ENCODE data around the gene HSD17B14. TPM values are rescaled to one million over a fixed set of nuclear protein-coding genes. Genes with fewer than 3 reads are reported as not detected.

The HSD17B14 gene
- total and polyA plus RNA-seq, 9 of the 15 experiments (the other 6 are each of a cell fraction or from before 2014, with no cell fraction given) = 0.16 TPM; not detected in 8

- no peak for TF ChIP-seq FOXO4 (CRISPR knock-in tag; IDR thresholded peaks at IDR 0.05)
- TF ChIP-seq RBM22 (IDR thresholded peaks at IDR 0.05; ENCODE audit: low read depth, low read length, poor library complexity, severe bottlenecking) = no peak
- no peak; the same call in 1 of the 2 replicates for TF ChIP-seq DMBX1 (CRISPR knock-in tag; IDR thresholded peaks at IDR 0.05; ENCODE audit: borderline replicate concordance)
- TF ChIP-seq ZNF668 (CRISPR knock-in tag; IDR thresholded peaks at IDR 0.05) = no peak
- TF ChIP-seq POLR2A (conservative IDR thresholded peaks at IDR 0.05) = no peak
- TF ChIP-seq PKNOX1 (IDR thresholded peaks at IDR 0.05) = peak; percentile 76
- TF ChIP-seq NFATC3 (IDR thresholded peaks at IDR 0.05) = no peak
- no peak for TF ChIP-seq KLF1 (tag; IDR thresholded peaks at IDR 0.05)
- no peak for TF ChIP-seq HMG20A (CRISPR knock-in tag; conservative IDR thresholded peaks at IDR 0.05)
- peak in 1 of 2 experiments; percentile 30 for TF ChIP-seq E2F6 (IDR thresholded peaks at IDR 0.05; ENCODE audit: borderline replicate concordance in 1 of 2, extremely low read depth in 1 of 2, insufficient read depth in 1 of 2, insufficient read length in 1 of 2, low read depth in 1 of 2, low read length in 1 of 2, poor library complexity in 1 of 2, severe bottlenecking in 1 of 2)
- no peak for TF ChIP-seq ZNF699 (CRISPR knock-in tag; IDR thresholded peaks at IDR 0.05; ENCODE audit: insufficient replicate concordance)
- TF ChIP-seq HMG20B (CRISPR knock-in tag; IDR thresholded peaks at IDR 0.05) = no peak
- TF ChIP-seq SMAD1 (IDR thresholded peaks at IDR 0.05; ENCODE audit: low read depth, low read length, partially characterized antibody) = no peak
- no peak for TF ChIP-seq DDX20 (tag; IDR thresholded peaks at IDR 0.05; ENCODE audit: low read depth)
- no peak for TF ChIP-seq PRMT5 (CRISPR knock-in tag; IDR thresholded peaks at IDR 0.05)
- TF ChIP-seq CTCF (IDR thresholded peaks at IDR 0.05 in 2 of 3, conservative IDR thresholded peaks at IDR 0.05 in 1 of 3; ENCODE audit: insufficient read depth in 2 of 3, low read depth in 1 of 3, low read length in 3 of 3) = peak; percentile 94 to 97 (median 96)
- no peak for TF ChIP-seq BCOR (IDR thresholded peaks at IDR 0.05)
- TF ChIP-seq TEAD1 (CRISPR knock-in tag; IDR thresholded peaks at IDR 0.05) = peak; percentile 17 to 28; a peak in 1 of 4 replicates
- no peak for TF ChIP-seq CREBBP (IDR thresholded peaks at IDR 0.05; ENCODE audit: low read depth, low read length)
- no peak for TF ChIP-seq ZSCAN32 (CRISPR knock-in tag; IDR thresholded peaks at IDR 0.05)
- no peak for TF ChIP-seq U2AF1 (optimal IDR thresholded peaks at IDR 0.05; ENCODE audit: low read depth, low read length)
- no peak for TF ChIP-seq GTF2A2 (tag; IDR thresholded peaks at IDR 0.05)
- TF ChIP-seq ZNF778 (CRISPR knock-in tag; IDR thresholded peaks at IDR 0.05) = no peak
- TF ChIP-seq JUNB (CRISPR knock-in tag; conservative IDR thresholded peaks at IDR 0.05) = no peak
- TF ChIP-seq HNRNPLL (IDR thresholded peaks at IDR 0.05; ENCODE audit: low read depth, low read length, poor library complexity, severe bottlenecking) = peak; percentile 41
- TF ChIP-seq PHF21A (IDR thresholded peaks at IDR 0.05; ENCODE audit: borderline replicate concordance, low read depth) = no peak
Observed at GRCh38 chr19:48835734-48836088, 580 bp downstream of the HSD17B14 start (continued).

Data from K562 (cell line).